ENCODE data around the gene TCF4.

TCF4 gene

DNA sequence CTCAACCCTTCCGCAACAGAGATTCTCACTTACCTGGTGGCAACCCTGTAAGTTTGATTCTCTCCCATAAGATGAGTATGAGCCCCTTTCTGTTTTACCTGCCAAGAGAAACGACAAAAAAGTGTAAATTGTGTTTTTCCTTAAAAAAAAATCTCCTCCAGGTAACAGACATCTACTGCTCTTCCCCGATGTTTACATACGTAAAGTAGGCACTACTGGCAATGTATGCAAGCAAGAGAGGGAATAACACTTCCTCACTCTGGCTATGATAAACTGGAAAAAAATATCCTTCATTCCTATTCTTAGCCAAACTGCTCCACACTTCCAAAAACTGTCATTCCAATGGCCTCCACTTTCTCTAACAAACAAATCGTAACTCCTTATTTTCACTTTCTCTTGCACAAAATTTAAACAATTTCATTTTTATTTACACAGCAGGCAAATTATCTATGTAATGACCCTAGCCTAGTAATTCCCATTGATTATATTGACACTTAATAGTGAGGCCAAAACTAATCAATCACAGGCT lies 184.5 kb downstream of the TCF4 start:
- DNase-seq, result no peak

DNA sequence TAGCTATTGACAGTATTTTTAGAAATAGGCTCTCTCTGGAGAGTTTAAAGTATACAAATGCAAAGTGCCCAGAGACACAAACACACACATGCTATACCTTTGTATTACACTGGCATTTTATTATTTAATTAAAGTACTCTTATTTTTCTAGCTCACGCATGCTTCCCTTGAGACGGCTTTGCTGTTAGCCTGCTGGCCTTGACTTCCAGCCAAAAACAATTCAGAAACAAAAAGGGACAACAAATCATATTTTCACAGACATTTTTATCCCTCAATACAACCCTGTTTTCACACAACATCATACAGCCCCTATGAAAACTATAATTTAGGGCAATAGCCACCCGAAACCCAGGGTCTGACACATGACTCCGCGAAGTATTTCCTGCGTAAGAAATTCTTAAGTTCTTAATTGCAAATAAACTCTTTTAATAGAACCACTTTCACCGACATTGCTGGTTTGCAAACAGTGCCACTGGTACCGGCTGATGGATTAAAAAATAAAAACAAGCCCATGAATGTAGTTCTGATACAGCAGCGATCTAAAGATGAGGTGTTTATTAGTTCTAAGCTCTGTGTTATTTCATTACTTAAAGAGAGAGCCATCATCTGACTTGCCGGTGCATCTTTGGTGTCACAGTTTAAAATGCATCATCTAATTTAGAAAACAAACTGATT lies 185.1 kb downstream of the TCF4 start:
- DNase-seq, result no peak

DNA sequence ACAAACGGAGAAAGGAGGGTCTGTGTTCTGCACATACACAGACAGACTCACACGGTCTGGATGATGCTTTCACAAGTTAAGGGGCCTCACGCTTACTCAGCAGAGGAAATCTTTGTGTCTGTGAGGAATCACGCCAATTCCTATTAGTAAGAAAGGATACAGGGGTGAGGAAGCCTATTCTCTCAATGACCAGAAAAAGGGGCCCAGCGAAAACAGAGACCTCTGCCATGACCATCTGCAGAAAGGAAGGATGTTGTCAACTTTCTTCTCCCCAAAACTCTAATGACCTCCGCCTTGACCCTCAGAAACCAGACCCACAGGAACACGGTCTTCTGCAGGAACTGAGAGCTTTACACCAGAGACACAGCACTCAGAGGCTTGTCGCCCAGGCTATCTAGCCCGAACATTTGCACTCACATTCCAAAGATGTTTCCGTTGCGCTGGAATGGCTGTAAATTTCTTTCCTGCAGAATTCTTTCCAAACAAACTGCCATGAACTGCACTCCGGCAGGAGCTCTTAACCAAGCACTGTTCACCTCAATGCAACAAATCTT lies 186.3 kb downstream of the TCF4 start:
- DNase-seq, result no peak

DNA sequence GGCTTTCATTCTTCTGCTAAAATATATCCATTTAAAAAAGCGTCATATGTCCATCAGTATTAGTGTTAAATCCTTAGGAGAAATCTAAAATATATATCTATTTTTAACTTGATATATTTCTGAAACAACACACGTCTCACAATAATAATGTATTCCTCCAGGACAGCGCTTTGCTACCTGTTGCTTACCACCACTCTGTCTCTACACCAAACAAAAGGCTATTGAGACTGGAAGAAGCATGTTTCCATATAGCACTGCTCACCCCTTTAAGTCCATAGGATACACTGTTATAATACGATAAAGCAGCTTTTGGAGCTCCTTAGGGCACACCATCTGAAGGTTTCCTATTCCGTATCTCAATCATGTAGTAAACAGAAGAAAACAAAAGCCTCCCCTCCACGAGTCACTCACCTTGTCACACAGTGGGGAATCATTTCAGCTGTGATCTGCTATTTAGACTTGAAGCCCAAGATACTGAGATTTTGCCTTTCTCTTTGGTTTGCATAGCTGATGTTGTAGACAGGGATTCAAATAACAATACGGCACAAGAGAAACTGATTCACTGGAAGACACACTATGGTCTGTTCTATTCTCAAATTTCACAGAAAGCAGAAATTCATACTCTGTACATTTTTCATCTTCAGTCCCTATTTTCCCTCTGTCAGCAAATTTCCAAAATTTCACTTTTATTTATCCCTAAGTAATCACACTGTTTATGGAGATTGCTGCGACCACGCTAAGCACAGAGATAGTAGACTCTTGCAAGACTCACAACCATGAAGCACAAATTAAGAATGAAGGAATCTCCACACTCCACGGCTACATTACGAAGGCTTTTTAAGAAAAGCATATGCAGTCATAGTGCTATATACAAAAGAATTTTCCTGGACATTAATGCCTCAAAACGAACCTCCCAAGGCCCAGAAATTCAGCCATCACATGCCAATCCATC lies 187.1 kb downstream of the TCF4 start:
- no peak for DNase-seq

DNA sequence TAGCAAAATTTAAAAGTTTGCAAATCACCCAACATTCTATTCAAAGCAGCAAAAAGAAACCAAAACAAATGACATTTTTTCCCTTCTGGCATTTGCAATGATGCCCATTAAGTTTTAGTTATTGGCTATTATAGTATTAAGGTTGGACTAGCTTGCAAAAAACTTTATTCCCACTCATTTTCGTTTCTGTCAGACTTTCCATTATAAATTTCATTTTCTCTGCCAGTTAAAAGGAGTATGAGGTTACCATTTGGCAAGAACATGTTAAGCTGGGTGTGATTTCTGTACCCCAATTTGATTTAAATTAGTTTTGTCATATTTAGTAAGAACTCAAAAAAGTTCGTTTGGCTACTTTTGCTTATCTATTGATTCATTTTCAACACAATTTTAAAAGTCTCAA lies 187.9 kb downstream of the TCF4 start:
- no peak for DNase-seq

DNA sequence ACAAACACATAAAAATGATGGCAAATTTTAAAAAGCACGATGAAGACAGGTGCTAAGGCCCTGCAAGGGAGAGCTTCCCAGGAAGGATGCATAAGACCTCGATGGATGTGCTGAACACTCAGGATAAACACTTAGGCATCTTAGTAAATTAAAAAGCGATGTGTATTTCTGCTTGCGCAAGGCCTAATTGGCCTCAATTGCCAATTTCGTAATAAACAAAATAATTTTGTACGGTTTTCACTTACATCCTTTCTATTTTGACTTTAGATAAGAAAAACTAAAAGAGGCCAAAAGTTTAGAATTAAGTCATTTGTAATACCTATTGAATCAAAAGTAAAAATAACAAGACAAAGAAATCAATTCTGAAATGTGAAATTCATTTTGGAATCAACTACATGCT lies 189.1 kb downstream of the TCF4 start:
- DNase-seq, result no peak

DNA sequence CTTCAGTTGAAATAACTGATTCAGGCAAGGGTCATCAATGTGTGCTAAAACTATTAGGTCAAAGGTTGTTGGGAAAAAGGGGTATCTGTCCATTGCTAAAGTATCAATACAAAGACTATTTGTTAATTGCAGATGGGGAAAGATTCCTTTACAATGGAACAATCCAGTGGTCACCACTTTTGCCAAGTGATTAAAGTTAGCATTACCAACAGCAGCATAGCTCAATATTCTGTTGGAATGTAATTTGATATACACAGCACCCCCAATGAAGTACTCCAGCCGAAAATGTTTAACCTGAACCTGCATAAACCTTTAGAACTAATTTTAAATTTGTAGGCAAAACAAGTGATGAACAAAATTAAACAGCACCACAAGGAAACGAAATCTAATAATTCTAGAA lies 191.0 kb downstream of the TCF4 start:
- no peak for DNase-seq

DNA sequence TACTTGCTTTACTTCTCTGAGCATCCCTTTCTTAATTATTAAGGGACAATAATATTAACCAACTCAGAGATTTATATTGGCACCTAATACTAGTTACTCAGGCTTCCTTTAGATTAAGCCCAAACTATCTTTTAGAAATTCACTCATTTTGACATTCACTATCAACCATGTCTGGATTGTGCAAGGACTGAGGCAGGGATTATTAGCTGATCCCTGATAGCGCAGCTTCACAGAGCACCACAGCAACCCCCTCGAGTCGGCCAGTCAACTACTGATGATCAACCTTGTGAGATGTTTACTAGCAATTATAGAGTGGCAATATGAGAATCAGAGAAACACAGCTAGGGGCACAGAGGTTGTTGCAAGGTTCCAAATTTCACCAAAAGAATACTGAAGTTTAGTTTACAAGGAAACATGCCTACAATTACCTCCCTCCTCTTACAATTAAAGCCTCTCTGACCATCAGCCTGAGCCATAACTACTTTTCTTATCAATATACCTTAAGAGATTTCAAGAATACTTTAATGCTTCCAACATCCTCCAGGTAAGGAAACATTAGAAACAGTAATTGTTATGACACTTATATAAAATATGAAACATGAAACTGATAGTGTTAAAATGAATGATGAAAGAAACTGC lies 191.6 kb downstream of the TCF4 start:
- no peak for DNase-seq

DNA sequence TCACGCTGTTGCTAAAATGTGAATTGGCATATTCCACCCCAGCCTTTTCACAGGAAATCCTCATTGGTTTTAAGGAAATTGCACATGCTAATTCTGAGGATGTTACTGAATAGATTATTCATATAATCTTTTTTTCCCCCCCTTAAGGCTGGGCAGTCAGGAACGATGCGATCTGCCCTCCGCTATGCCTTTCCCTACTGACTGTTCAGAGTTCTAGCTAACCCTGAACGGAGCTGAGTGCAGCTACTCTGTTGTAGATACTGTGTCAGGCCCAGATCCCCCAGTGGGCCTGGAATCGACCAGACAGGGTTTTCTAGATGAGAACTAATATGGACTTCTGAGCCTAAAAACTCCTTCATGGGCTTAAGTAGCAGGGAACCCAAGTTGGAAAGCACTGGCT lies 192.2 kb downstream of the TCF4 start:
- DNase-seq, result no peak

DNA sequence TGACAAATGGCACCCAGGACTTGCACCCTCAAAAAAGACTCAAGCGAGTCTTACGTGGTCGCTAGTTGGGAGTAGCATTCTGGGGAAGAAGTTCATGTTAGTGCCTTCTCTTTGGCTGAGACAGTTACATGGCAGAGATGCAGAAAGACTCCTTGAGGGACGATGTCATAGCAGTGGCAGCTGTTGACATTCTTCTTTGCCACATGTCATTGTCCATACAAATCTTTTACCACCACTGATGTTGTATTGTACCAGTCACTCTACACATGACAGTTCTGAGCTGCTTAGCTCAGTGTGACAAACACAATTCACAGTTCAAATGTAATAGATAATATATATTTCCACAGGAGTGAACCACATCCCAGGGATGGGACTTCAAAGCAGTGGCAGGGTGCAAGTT lies 197.1 kb downstream of the TCF4 start:
- no peak for DNase-seq

DNA sequence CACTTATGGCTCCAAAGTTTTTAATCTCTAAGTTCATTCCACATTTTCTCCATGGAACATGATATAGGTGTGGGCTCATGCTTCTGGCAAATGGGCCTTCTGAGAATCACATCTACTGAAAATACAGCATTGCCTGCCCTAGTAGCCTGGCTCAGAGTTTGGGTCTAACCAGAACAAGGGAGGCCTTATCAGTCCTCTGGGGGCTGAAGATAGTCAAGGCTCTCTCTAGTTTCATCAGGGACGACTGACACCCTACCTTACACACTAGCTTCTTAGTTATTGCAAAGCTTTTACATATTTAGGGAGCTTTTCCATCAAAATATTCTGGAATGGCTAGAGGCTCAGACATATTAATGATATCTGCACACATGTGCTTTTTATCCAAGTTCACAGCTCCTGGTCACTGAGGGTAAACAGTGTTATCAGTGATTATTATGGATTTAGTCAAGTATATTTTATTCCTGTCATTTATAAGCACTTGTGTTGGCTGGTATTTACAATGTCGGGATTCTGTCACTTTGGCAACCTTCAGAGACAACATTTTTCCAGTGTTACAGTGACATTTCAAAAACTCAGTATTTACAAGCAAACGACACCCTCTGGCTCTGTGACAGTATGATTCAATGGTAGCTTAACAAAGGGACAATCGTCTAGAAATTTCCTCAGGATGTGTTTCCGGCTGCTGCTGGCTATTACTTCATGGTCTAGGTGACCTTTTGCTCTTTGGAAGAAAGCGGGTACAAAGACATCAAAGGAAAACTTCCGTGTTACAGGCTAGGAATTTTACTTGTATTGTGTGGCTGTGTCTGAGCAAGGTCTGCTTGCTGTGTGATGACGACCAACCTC lies 200.6 kb downstream of the TCF4 start:
- no peak for DNase-seq

DNA sequence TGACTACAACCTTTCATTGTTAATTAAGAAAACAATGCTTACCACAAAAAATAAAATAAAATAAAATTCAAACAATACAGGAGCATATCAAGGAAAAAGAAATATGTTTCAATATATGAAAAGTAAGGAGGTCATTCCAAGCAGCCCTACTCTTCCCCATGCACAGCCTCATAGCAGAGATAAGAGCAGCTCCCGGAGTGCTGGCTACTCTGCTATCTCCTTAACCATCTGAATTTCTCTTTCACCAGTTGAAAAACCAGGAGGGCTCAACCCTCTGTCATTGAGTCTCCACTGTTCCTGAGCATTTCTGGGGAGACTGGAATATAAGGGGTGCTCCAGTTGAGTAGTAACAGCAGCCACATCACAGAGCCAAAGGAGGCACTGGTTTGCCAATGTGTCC lies 201.4 kb downstream of the TCF4 start:
- no peak for DNase-seq

DNA sequence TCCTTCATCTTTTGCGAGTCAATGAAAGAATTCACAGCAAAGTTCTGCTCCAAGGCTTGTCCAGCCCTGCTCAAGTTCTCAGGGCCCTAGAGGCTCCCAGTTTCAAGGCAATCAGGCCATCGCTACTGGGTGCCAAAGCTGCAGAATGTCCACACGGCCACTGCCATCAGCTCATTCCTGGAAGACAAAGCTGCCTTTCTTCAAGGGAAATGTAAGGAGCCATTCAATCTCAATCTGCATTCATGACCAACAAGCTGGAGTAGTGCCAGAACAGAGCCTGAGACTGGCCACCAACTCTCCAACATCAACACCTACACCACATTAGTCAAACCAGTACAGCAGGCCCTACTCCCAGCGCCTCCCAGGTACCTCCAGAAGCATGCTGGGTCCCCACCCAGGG lies 202.2 kb downstream of the TCF4 start:
- no peak for DNase-seq

DNA sequence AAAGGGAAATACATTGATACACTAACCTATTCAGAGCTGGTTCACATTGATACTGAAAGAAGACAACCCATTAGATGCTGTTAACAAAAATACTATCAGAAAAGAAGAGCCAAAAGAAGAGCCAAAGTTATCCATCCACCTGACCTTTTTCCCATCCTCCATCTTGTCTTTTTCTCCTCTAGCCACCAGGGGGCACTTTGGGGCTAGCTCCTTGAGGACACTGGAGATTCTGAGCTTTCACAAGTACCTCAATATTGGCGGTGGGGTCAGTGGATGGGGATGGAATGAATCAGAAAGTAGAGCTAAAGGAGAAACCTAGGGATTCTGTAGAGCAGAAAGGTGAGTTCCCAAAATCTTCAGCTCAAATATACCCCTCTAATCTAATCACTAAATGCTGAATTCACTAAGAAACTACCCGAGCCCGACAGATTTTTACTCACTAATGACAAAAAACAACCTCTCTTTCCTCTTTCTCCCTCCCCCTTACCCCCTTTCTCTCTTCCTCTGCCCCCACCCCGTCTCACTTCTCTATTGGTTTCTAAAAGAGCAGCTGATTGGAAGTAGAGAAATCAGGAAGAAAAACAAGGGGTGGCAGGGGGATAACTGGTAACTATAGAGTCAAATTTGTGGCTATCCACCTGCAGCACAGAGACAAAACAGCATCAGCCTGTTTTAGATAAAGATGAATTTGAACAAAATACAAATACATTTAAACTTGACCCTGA lies 203.3 kb downstream of the TCF4 start:
- peak; percentile 76 for DNase-seq

DNA sequence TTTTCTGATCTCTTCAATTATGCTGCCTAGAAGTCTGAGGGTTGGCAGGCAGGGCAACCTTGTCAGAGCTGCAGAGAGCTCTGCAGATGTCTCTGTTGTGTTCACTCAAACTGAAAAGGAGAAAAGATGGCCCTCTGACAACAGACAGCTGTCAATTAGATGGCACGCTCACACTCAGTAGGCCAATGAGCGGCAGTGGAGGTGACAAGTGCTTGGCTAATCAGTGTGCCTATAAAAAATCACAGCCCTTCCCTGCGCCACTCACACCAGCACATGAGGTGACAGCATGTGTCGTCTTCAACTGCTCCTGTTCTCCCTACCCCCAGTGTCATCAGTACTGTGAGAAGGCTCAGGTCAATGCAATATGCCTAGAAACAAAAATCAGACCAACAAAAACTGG lies 203.9 kb downstream of the TCF4 start:
- DNase-seq, result no peak

DNA sequence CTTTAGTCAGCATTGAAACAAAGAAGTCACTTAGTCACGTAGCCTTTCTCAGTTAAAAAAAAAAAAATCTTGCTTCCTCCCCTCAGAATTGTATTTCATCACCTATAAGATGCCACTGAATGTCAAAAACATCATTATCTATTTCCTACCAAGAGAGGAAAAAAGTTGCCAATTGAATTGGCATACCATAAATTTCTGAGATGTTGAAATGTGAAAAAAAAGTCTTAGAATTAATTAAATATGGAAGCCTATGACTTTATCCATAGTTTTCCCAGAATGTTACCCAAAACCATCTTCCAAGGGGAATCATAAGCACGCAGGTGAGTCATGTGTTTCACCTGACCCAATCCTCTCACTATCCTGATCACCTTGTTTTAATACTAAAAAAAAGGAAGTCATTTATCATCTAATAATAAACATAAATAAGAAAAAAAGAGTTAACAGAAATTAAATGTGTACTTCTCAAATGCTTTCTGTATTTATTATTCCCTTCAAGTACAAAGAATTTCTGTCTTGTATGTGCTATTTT lies 205.7 kb downstream of the TCF4 start:
- peak; percentile 29 for DNase-seq

DNA sequence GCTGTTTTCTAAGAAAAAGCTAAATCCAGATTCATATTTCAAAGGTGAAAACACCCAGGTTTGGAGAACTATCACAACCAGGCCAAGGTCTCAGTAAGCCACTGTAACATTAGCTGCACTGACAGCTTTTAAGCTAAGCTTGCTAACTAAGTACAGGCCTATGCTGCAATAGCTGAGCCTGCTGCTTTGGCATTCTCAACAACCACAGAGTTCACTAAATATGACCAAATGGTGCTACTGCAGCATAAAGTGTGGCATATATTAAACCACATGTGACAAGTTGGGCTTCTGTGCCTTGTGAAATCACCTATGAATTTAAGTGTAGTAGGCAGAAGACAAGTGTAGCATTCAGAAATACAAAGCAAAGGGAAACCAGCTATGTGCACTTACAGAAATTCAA lies 206.7 kb downstream of the TCF4 start:
- DNase-seq, result no peak

DNA sequence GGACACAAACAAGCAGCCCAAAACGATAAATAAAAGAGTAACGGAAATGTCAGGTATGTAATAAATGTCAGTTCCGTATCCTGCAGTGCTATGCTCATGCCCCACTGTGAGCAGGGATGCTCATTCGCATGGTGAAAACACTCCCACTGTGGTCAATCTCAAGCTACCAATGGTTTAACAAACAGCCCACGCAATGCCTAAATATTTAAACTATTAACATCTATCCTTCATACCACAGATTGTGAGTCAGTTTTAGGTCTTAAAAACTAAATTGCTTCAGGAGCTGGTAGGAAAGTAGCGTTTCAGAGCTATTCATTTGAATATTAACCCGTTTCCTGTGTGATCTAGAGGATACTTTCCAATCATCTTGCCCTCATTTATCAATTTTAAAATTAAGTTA lies 207.4 kb downstream of the TCF4 start:
- DNase-seq, result no peak

DNA sequence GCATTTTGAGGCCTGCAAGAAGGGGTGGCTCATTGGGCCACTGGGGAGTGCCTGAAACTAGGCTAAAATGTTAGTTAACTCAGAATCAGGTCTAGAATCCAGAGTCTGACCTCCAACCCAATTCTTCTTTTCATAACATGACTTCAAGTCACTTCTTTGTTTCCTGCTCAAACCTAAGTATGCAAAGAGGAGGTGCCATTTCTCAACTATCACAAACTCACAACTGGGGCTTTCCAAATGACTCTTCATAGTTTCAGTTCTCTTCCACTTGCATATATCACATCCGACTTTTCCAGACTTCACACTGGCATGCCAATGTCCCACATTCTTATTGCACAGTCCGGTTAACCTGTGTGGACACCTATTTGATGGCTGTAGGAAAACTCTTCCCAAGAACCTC lies 211.6 kb downstream of the TCF4 start:
- no peak for DNase-seq

DNA sequence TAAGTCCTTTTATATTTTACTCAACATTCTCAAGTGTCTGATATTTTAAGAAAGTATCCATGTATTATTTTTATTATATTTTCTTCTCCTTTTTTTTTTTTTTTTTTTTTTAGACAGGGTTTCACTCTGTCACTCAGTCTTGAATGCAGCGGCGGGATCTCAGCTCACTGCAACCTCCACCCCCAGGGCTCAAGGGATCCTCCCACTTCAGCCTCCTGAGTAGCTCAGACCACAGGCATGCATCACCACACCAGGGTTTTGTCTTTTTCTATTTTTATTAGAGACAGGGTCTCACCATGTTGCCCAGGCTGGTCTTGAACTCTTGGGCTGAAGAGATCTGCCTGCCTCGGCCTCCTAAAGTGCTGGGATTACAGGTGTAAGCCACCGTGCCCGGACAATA lies 212.1 kb downstream of the TCF4 start:
- no peak for DNase-seq

DNA sequence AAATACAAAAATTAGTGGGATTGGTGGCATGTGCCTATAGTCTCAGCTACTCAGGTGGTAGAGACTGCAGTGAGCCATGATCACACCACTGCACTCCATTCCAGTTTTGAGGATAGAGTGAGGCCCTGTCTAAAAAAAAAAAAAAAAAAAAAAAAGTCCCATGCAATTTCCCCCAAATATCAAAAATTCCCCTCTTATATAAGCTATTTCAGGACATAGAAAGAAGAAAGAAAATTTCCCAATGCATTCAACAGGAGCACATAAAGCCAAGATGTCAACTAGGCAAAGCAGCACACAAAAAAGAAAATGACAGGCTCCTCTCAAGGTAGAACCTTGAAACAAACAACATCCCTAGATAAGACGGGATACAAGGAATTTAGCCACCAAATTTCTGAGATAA lies 213.3 kb downstream of the TCF4 start:
- DNase-seq, result no peak

Data from DMS53 (cell line).